Measurements from ENCODE around the gene CDH22.

The CDH22 gene

DNA sequence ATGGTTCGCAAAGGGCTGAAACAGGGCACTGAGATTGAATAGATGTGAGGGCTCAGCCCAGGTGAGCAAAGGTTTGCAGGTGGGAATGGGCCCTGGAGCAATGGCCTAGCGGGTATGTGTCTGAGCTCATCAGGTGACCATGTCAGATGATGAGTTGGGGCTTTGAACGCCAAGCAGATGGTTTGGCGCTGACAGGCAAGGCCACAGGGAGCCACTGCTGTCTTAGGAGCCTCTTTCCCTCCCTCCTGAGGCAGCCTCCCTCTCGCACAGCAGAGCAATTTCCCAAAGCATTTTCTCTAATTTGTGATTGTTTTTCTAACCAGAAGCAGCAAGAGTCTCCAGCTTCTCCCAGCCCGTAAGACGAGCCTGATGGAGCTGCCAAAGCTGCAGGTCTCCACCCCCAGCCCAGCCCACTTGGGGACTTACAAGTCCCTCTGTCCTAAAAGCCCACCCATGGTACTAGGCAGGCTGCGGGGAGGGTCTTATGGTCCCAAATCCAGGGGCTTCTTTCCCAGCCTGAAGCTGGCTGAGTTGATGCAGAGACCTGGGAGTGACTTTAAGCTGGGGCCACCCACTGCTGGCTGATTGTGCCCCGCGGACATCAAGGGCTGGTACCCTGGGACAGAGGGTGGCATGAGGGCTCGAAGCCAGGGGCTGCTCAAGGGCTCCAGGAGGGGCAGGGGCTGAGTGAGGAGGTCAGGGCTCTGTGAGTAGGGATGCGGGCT, 11.6 kb downstream of the CDH22 start:
- DNase-seq, result no peak

GRCh38 chr20:46293084-46293483, 15.2 kb downstream of the CDH22 start:
- DNase-seq, result peak; percentile 11 to 14

DNA sequence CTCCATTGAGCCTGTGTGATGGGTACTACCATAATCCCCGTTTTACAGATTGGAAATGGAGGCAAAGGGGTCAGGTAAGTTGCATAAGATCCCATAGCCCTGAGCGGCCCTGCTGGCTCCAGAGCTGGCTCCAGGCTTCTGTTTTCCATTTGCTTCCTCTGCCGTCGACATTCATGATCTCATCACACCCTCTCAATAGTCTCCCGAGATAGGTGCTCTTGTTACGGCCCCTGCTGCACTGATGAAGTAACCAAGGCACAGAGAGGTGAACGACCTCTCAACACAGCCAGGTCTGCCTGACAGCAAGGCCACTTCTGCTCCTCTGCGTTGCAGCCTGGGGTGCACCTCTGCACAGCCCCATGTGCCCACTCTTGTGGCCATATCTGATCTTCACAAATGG, 16.9 kb downstream of the CDH22 start:
- no peak for DNase-seq

- no peak for DNase-seq
Observed at GRCh38 chr20:46289432-46289831, 18.9 kb downstream of the CDH22 start.

GRCh38 chr20:46286977-46287376, 21.3 kb downstream of the CDH22 start:
- DNase-seq, result no peak

DNA sequence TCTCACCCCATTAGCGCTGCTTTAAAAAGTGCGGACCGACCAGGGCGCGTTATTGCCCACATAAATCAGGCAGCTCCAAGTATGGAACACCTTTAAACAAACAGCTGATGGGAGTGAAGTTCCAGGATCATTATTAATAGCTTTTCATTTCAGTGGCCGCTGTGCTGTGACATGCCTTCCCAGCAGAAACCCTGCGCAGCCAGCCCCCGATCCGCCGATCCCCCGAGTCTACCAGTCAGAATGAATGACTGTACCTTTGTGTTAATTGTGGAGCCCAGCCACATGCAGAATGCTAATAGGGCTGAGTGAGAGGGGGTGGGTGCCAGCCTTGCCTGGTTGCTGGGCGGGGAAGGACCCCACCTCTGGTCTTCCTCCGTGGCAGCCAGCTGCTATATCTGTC, 21.9 kb downstream of the CDH22 start:
- DNase-seq, result no peak

DNA sequence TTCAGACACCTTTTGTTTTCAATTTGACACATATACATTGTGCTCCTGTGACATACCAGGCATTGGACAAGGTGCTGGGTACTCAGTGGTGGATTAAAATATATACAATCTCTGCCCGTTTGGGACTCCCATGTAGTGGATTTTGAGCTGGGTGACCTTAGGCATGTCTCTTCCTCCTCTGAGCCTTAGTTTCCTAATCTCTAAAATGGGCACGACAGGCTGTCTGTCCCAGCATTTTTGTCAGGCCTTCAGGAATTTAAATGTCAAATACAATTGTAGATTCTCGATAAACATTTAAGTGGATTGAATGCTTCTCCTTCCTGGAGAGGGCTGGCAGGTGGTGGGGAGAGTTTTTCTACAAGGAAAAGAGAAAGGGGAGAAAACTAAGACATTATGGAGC, 22.6 kb downstream of the CDH22 start:
- no peak for DNase-seq

DNA sequence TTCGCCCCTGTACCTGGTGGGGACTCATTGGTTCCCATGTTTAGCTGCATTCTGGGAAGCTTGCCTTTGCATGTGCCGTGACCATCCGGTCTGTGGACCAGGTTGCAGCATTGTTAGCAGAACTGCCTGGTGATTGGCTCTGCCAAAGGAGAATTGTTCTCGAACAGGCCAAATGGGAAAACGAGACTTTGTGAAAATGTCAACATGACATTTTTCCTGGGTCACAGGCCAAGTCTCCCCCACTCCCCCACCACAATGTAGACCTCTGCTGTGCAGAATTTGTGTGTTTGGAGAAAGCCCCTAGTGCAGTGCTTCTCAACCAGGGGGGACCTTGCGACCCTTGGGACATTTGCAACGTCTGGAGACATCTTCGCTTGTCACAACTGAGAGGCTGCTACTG, 23.2 kb downstream of the CDH22 start:
- DNase-seq, result no peak

- no peak for DNase-seq
Observed at GRCh38 chr20:46284040-46284427, 24.3 kb downstream of the CDH22 start.

GRCh38 chr20:46283426-46284039, 24.8 kb downstream of the CDH22 start:
- no peak for DNase-seq

- DNase-seq, result no peak
Observed at GRCh38 chr20:46282669-46283068, 25.6 kb downstream of the CDH22 start.

DNA sequence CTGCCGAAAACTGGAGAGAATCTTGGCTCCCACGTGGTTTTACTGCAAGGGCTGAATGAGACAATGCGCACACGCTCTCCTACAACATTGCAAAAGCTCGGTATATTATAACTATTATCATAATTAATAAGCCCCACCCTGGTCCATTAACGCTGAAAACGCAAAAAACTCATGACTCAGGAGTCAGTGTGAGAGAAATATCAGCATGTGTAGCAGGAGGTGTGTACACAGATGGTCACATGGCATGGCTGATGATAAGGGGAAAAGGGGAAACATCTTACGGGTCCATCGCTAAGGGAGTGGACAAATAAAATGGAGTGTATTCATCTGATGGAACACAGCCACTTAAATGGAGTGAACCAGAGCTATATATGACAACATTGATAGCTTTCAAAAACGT, 29.2 kb downstream of the CDH22 start:
- DNase-seq, result no peak

GRCh38 chr20:46277602-46278001, 30.7 kb downstream of the CDH22 start:
- DNase-seq, result no peak

DNA sequence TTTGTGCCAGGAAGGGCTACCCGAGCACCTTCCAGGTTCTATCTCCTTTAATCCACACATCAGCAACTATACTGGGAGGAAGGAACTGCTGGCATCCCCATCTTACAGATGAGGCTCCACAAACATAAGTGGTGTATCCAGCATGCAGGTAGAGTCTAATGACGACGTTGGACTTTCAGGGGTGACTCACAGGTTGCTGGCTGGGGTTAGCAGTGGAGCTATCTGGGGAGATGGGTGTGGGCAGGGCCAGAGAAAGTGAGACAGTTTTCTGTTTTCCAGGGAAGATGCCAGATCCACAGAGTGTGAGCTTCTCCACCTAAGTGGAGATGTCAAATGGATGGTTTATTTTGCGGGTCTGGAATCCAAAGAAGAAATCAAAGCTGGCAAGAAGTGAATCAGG, 31.8 kb downstream of the CDH22 start:
- DNase-seq, result no peak

DNA sequence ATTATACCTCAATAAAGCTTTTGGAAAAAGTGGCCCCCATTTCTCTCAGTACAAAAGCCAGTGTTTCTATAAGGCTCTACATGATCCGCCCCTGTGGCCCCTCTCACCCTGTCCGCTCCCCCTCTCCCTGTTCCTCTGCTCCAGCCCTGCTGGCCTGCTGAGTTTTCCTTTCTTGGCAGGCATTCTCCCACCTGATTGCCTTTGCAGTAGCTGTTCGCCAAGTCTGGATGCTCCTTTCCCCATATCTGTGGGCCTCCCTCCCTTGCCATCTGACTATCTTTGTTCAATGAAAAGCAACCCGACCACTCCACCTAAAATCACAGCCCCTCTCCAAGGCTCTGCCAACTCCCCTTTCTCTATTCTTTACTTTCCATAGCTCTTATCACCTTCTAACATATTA, 33.2 kb downstream of the CDH22 start:
- DNase-seq, result no peak

DNA sequence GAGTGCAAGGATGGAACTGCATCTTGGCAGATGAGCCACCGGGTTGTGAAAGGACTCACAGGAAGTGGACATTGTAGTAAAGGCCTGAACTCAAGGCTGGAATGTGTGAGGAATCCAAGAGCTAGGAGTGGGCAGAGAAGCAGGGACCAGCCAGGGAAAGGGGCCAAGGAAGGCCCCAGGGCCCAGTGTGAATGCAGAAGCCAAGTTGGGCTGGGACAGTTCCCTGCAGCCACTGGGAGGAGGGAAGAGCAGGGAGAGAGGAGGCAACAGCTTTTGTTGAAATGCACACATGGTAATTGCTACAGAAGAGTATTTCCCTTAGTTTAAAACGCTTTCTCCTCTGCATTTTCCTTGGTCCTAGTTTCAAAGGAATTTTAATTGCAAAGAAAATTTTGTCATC, 34.6 kb downstream of the CDH22 start:
- DNase-seq, result no peak

GRCh38 chr20:46272389-46273047, 35.8 kb downstream of the CDH22 start:
- DNase-seq, result no peak

- no peak for DNase-seq
Observed at GRCh38 chr20:46270977-46271744, 37.1 kb downstream of the CDH22 start.

DNA sequence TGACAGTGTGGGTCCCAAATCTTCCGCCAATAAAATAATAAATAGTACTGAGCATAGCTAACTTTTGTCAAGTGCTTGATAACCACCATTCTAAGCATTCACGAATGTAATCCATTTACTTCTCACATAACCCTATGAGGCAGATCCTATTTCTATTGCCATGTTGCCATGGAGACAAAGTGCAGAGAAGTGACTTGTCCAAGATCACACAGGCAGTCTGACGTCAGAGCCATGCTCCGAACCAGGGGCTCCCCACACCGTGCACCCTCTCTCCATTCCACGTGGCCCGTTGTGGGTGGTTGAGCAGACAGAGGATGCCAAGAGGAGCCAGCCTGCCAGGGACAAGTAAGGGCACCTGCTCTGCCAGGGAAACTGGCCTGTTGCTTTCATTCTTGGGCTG, 38.9 kb downstream of the CDH22 start:
- no peak for DNase-seq

DNA sequence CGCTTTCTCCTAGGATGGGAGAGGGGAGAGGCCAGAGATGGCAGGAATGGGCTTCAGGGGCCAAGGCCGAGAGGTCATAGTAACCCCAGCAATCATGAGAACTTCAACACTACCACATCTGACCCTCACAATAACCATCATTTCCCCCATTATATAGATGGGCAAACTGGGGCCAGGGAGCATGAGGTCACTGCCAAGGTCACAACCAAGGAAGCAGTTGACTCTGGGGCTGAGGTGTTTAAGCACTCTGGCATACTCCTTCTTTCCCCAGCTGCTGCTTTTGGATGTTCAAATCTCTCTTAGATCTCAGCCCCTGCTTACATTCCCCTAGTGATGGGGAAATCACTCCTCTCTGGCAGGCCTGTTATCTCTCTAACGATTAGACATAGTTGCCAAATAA, 39.6 kb downstream of the CDH22 start:
- DNase-seq, result no peak

GRCh38 chr20:46268131-46268614, 40.1 kb downstream of the CDH22 start:
- no peak for DNase-seq

- DNase-seq, result no peak
Observed at GRCh38 chr20:46267108-46268105, 40.9 kb downstream of the CDH22 start.

All from inflammatory macrophage treated with lipopolysaccharide for 1 hour (primary cell).